Measurements from ENCODE around the gene ZIC2. TPM values are rescaled to one million over a fixed set of nuclear protein-coding genes. Genes with fewer than 3 reads are reported as not detected.
A peak's percentile ranks its signal among the peaks of the same experiment; 100 is the strongest.

The ZIC2 gene
- total RNA-seq, 1 donor from 2014 or later, result 52.4 TPM

DNA sequence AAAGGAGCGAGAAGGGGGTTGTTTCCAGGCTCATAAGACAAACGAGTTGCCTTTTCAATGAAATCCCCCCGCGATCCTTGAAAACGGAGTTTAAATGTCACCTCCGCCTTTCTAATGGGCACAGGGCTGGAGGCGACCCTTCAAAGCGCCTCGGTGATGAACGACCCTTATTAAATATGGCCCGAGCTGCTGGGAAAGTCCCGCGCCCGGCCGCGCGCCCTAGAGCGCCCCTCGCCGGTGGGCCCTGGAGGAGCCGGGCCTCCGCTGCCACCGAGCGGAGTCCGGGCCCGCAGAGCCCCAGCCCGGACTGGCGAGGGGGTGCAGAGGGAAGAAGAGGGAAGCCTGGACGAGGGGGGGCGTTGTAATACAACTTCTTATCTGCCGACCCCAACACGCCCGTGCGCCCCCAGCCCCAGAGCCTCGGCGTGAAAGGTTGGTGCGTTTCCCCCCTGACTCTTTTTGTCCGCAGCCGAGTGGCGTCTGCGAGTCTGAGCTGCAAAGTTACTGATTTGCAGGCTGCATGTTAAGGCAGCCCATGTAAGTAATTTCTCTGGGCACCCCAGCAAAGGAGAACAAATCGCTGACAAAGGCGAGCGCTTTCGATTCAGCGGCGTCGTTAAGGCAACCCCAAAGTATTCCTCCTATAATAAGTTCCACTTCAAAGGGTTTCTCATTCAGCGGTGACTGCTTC, 21.9 kb upstream of the ZIC2 start:
- Histone ChIP-seq H3K4me1 (peaks cover 81% of the 10 kb centered on the region), H4K20me1 (ENCODE audit: low read depth) (peaks cover 32% of the 10 kb centered on the region), H3K79me2 (ENCODE audit: low read depth) (peaks cover 68% of the 10 kb centered on the region), H3K9ac (no peak overlapping the region), H3K9me3 (ENCODE audit: low read depth) (no peaks in the 10 kb centered on the region), H3K27ac (peak overlapping the region; percentile 53), H3K27me3 (peaks cover 30% of the 10 kb centered on the region), H3K4me3 (peak overlapping the region; percentile 56), H3F3A (ENCODE audit: low read depth) (peaks cover 99% of the 10 kb centered on the region), H3K4me2 (peak overlapping the region; percentile 93), H2AFZ (replicated peaks) (peak overlapping the region; percentile 13), H3K36me3 (peaks cover 11% of the 10 kb centered on the region)
- H3K4me3 Mint-ChIP-seq, result peak overlapping the region; percentile 92
- peaks cover 3% of the 10 kb centered on the region for H3K27me3 Mint-ChIP-seq (ENCODE audit: insufficient read depth, low read depth)
- TF ChIP-seq EZH2phosphoT487 (IDR thresholded peaks at IDR 0.05) (no peak), EZH2 (IDR thresholded peaks at IDR 0.05) (no peak)
- TF ChIP-seq, protein P1, sequence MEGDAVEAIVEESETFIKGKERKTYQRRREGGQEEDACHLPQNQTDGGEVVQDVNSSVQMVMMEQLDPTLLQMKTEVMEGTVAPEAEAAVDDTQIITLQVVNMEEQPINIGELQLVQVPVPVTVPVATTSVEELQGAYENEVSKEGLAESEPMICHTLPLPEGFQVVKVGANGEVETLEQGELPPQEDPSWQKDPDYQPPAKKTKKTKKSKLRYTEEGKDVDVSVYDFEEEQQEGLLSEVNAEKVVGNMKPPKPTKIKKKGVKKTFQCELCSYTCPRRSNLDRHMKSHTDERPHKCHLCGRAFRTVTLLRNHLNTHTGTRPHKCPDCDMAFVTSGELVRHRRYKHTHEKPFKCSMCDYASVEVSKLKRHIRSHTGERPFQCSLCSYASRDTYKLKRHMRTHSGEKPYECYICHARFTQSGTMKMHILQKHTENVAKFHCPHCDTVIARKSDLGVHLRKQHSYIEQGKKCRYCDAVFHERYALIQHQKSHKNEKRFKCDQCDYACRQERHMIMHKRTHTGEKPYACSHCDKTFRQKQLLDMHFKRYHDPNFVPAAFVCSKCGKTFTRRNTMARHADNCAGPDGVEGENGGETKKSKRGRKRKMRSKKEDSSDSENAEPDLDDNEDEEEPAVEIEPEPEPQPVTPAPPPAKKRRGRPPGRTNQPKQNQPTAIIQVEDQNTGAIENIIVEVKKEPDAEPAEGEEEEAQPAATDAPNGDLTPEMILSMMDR (IDR thresholded peaks at IDR 0.05), result peak; percentile 80
- no peaks in the 10 kb centered on the region for H3K9me3 Mint-ChIP-seq
- H3K36me3 Mint-ChIP-seq, result peaks cover 12% of the 10 kb centered on the region
- H3K4me1 Mint-ChIP-seq, result peaks cover 78% of the 10 kb centered on the region
- peak overlapping the region; percentile 99 for H3K27ac Mint-ChIP-seq
- peak; percentile 68 for DNase-seq (ENCODE audit: low spot score)

DNA sequence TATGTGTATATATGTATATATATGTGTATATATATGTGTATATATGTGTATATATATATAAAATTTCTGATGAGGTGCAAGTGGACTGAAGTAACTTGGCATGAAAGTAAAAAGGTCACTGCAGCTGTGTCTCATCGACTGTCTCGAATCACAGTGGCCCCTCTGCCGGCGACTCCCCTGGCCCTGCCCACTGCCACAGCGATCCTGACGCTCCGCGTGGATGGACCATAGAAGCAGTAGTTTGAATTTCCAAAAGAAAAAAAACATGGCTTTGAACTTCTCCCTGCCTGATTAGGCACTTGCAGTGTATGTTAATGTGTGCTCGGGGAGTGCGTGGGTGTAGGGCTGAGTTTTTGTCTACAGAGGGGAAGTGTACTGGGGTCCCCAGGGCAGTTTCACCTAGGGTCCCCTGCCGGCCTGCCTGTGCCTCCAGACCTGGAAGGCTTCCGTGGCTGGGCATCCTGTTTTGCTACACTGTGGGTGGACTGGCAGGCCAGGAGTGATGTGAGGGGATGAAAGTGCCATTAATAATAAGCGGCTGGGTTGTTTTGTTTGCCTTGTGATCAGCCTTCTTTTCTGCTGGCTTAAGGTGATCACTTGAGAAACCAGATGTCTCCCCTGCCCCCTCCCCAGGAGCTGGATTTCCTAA, 20.8 kb upstream of the ZIC2 start:
- H3K36me3 ChIP-seq, result peaks cover 11% of the 10 kb centered on the region
- H3K36me3 Mint-ChIP-seq, result peaks cover 17% of the 10 kb centered on the region
- H3K27ac Mint-ChIP-seq, result peak overlapping the region; percentile 65
- H3K4me3 Mint-ChIP-seq, result peak overlapping the region; percentile 64
- H3K4me1 ChIP-seq, result peaks cover 78% of the 10 kb centered on the region
- H3K9ac ChIP-seq, result no peak overlapping the region
- TF ChIP-seq EZH2phosphoT487 (IDR thresholded peaks at IDR 0.05) (no peak), EZH2 (IDR thresholded peaks at IDR 0.05) (no peak)
- TF ChIP-seq, protein P1 (IDR thresholded peaks at IDR 0.05), result no peak
- H3K27ac ChIP-seq, result no peak overlapping the region
- peaks cover 19% of the 10 kb centered on the region for H3K27me3 ChIP-seq
- H3K4me1 Mint-ChIP-seq, result peaks cover 75% of the 10 kb centered on the region
- H3F3A ChIP-seq (ENCODE audit: low read depth), result peaks cover 97% of the 10 kb centered on the region
- peak; percentile 39 for DNase-seq (ENCODE audit: low spot score)
- H3K9me3 ChIP-seq (ENCODE audit: low read depth), result no peaks in the 10 kb centered on the region
- peak overlapping the region; percentile 56 for H3K4me3 ChIP-seq
- peaks cover 71% of the 10 kb centered on the region for H3K79me2 ChIP-seq (ENCODE audit: low read depth)
- H2AFZ ChIP-seq (replicated peaks), result no peak overlapping the region
- peak overlapping the region; percentile 93 for H3K4me2 ChIP-seq
- peaks cover 3% of the 10 kb centered on the region for H3K27me3 Mint-ChIP-seq (ENCODE audit: insufficient read depth, low read depth)
- peaks cover 43% of the 10 kb centered on the region for H4K20me1 ChIP-seq (ENCODE audit: low read depth)
- H3K9me3 Mint-ChIP-seq, result no peaks in the 10 kb centered on the region

DNA sequence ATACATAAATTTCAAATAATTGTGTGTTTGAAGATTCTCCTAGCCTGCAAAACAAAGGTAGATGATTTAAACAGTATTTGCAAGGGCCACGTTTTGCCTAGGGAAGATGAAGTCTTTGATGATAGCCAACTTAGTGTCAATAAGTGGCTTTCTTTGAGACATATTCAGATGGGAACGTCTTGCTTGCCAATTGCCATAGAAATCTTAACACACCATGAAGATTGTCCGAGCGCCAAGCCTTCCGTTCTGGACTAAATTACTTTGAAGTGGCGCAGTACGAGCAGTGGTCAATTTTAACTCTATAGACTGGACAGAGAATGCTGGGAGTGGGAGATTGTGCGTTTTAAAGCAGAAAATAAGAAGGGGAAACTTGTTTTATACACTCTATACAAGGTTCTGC, 19.9 kb upstream of the ZIC2 start:
- H2AFZ ChIP-seq (replicated peaks), result no peak overlapping the region
- H3K27me3 Mint-ChIP-seq (ENCODE audit: insufficient read depth, low read depth), result peaks cover 8% of the 10 kb centered on the region

More for the DNA sequence above, 19.9 kb upstream of the ZIC2 start:
- peaks cover 26% of the 10 kb centered on the region for H3K36me3 Mint-ChIP-seq
- peaks cover 78% of the 10 kb centered on the region for H3K4me1 Mint-ChIP-seq
- TF ChIP-seq EZH2 (IDR thresholded peaks at IDR 0.05) (no peak), EZH2phosphoT487 (IDR thresholded peaks at IDR 0.05) (no peak)
- TF ChIP-seq, protein P1 (IDR thresholded peaks at IDR 0.05), result no peak
- peak overlapping the region; percentile 93 for H3K4me2 ChIP-seq
- DNase-seq (ENCODE audit: low spot score), result no peak
- peaks cover 11% of the 10 kb centered on the region for H3K36me3 ChIP-seq
- H3K9me3 Mint-ChIP-seq, result no peaks in the 10 kb centered on the region
- no peak overlapping the region for H3K4me3 ChIP-seq
- peak overlapping the region; percentile 64 for H3K4me3 Mint-ChIP-seq
- peaks cover 96% of the 10 kb centered on the region for H3F3A ChIP-seq (ENCODE audit: low read depth)
- peaks cover 71% of the 10 kb centered on the region for H3K79me2 ChIP-seq (ENCODE audit: low read depth)
- no peak overlapping the region for H3K27ac ChIP-seq
- peaks cover 77% of the 10 kb centered on the region for H3K4me1 ChIP-seq
- peaks cover 52% of the 10 kb centered on the region for H4K20me1 ChIP-seq (ENCODE audit: low read depth)
- peaks cover 11% of the 10 kb centered on the region for H3K27me3 ChIP-seq
- no peaks in the 10 kb centered on the region for H3K9me3 ChIP-seq (ENCODE audit: low read depth)
- peak overlapping the region; percentile 65 for H3K27ac Mint-ChIP-seq
- H3K9ac ChIP-seq, result no peak overlapping the region

Measured in neural progenitor cell (in vitro differentiated cells).